ENCODE measurements around the gene DYNC2H1.

The DYNC2H1 gene

GRCh38 chr11:103418014-103418413 lies 308.8 kb downstream of the DYNC2H1 start:
- TF ChIP-seq, protein P1, sequence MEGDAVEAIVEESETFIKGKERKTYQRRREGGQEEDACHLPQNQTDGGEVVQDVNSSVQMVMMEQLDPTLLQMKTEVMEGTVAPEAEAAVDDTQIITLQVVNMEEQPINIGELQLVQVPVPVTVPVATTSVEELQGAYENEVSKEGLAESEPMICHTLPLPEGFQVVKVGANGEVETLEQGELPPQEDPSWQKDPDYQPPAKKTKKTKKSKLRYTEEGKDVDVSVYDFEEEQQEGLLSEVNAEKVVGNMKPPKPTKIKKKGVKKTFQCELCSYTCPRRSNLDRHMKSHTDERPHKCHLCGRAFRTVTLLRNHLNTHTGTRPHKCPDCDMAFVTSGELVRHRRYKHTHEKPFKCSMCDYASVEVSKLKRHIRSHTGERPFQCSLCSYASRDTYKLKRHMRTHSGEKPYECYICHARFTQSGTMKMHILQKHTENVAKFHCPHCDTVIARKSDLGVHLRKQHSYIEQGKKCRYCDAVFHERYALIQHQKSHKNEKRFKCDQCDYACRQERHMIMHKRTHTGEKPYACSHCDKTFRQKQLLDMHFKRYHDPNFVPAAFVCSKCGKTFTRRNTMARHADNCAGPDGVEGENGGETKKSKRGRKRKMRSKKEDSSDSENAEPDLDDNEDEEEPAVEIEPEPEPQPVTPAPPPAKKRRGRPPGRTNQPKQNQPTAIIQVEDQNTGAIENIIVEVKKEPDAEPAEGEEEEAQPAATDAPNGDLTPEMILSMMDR (IDR thresholded peaks at IDR 0.05; ENCODE audit: low read depth, low read length), result no peak
- DNase-seq (ENCODE audit: low read depth in 2 of 2), result no peak
- H3K4me3 ChIP-seq (replicated peaks in 1 of 2; ENCODE audit: low read depth in 2 of 2, low read length in 2 of 2), result no peak overlapping the region

DNA sequence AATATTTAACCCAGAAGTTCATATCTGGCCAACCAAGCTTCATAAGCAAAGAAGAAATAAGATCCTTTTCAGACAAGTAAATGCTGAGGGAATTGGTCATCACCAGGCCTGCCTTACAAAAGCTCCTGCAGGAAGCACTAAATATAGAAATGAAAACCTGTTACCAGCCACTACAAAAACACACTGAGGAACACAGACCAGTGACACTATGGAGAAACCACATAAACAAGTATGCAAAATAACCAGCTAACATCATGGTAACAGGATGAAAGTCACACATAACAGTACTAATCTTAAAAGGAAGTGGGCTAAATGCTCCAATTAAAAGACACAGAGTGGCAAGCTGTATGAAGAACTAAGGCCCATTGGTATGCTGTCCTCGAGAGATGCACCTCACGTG lies 311.4 kb downstream of the DYNC2H1 start:
- DNase-seq (ENCODE audit: low read depth in 2 of 2), result peak; percentile 7 to 76
- no peak overlapping the region for H3K4me3 ChIP-seq (replicated peaks in 1 of 2; ENCODE audit: low read depth in 2 of 2, low read length in 2 of 2)
- TF ChIP-seq, protein P1 (IDR thresholded peaks at IDR 0.05; ENCODE audit: low read depth, low read length), result no peak

DNA sequence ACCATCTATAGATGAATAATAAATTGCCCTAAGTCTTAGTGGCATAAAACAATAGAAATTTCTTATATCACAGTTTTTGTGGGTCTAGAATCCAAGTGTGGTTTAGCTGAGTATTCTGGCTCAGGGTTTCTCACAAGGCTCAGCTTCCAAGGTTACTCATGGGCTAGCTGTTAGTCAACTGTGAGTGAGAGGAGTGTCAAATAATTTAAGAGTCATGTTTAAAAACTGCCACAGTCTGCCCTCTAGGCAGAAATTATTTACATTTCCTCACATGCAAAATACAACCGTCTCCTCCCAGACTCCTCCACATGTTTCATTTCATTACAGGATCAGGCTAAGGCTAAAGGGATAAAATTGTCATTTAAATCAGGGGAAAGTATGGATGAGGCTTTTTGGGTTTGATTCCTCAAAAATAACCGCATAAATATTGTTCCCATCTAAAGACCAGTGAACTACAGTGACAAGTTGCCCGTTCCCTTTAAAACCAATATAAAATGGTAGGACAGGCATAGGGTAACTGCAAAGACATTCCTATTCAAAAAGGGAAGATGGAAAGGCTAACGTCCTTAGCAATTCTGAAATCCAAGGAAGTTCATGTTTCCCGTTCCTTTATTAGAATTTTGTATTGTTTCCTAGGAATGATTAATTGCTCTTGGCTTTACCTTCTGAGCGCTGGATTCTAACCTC lies 324.3 kb downstream of the DYNC2H1 start:
- DNase-seq (ENCODE audit: low read depth in 2 of 2), result peak; percentile 43 to 81
- no peak overlapping the region for H3K4me3 ChIP-seq (replicated peaks in 1 of 2; ENCODE audit: low read depth in 2 of 2, low read length in 2 of 2)
- TF ChIP-seq, protein P1 (IDR thresholded peaks at IDR 0.05; ENCODE audit: low read depth, low read length), result no peak

DNA sequence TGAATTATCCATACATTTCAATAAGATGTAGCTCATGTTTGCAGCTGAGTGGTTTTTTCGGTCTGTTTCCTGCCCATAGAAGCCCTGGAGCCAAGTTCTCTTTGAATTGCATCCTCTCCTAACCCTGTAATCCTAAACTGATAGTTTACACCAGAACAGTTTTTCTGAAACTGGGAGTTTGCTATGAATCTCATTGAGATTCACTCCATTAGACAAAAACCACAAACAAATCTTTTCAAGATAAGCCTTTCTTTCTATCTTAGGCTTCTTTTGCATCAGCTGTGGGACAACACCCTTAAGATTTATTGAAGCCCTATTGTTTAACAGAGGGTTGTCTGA lies 324.8 kb downstream of the DYNC2H1 start:
- DNase-seq (ENCODE audit: low read depth in 2 of 2), result peak in 1 of 2 donors; percentile 5
- no peak overlapping the region for H3K4me3 ChIP-seq (replicated peaks in 1 of 2; ENCODE audit: low read depth in 2 of 2, low read length in 2 of 2)
- TF ChIP-seq, protein P1 (IDR thresholded peaks at IDR 0.05; ENCODE audit: low read depth, low read length), result no peak

DNA sequence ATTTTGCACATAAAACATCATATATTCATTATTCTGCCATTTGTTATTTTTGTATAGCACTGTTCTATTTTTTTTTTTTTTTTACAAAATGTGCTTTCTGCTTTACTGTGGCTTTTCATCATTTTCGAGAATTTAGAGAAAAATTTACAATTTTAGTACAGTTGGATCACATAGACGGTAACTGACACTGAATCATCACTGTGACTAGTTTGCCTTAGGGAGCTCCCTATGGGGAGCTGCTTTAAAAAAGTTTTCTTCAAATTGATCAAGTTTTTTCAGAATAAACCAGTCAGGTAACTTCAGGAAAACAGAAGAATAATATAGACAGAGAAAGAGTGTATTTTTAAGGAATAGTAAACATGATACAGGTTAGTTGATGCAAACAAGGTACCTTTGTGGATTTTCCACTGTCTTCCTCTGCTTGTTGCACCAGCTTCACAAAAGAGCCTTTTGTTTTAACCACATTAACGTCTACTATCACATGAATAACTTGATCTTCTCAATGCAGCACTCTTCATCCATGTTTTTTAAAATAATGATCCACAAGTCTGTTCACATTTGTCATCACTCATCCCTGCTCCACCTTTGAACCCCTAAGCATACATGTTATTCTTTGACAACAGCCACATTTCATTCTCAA lies 327.0 kb downstream of the DYNC2H1 start:
- H3K4me3 ChIP-seq (replicated peaks in 1 of 2; ENCODE audit: low read depth in 2 of 2, low read length in 2 of 2), result no peak overlapping the region
- TF ChIP-seq, protein P1 (IDR thresholded peaks at IDR 0.05; ENCODE audit: low read depth, low read length), result no peak
- DNase-seq (ENCODE audit: low read depth in 2 of 2), result no peak

DNA sequence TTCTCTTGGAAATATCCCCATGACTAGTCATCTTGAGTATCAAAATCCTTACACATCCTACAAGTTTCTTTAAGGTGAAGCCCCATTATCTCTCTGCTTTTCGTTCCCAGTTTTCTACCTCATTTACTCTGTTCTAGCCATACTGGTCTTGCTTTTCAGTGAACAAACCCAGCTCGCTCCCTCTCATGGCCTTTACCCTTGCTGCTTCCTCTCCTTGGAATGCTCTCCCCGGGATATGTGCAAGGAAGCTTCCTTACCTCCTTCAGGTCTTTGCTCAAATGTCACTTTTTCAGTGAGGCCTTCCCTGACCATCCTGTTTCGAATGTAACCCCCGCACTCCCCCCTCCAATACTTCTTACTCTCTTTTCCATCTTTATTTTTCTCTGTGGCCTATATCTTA lies 331.8 kb downstream of the DYNC2H1 start:
- TF ChIP-seq, protein P1 (IDR thresholded peaks at IDR 0.05; ENCODE audit: low read depth, low read length), result no peak
- H3K4me3 ChIP-seq (replicated peaks in 1 of 2; ENCODE audit: low read depth in 2 of 2, low read length in 2 of 2), result no peak overlapping the region
- DNase-seq (ENCODE audit: low read depth in 2 of 2), result no peak
